ENCODE data around the gene FKBP8. TPM values are rescaled to one million over a fixed set of nuclear protein-coding genes. Genes with fewer than 3 reads are reported as not detected.

Gene FKBP8
- total RNA-seq, 1 donor from 2014 or later, result 142 TPM

GRCh38 chr19:18566953-18567352 is 23.6 kb upstream of the FKBP8 start:
- H3K4me3 ChIP-seq (ENCODE audit: low read depth, low read length), result no peak overlapping the region
- TF ChIP-seq CTCF (IDR thresholded peaks at IDR 0.05; ENCODE audit: insufficient read depth, low read length, severe bottlenecking), result no peak
- H3K27me3 ChIP-seq (ENCODE audit: control insufficient read depth, insufficient read depth, low read length), result no peaks in the 10 kb centered on the region
- FAIRE-seq (no peak), DNase-seq (ENCODE audit: low read depth) (no peak)
- peaks cover 34% of the 10 kb centered on the region for H3K36me3 ChIP-seq (ENCODE audit: control insufficient read depth, insufficient read depth, low read length)

DNA sequence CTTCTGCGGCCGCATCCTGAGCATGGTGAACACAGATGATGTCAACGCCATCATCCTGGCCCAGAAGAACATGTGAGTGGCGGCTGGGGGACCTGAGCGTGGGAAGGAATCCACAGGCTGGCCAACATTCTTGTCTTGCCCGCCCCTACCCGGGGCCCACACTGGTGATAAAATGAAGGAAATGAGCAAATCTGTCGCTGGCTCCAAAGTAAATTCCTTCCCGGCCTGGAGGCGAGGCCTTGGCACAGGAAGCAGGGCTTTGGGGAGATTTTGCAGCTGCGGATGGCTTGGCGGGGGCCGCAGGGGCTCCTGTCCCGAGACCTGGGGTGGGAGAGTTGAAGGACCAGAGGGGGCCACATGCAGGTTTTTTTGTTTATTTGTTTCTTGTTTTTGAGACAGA is 18.7 kb upstream of the FKBP8 start:
- DNase-seq (ENCODE audit: low read depth) (no peak), FAIRE-seq (no peak)
- Histone ChIP-seq H3K36me3 (ENCODE audit: control insufficient read depth, insufficient read depth, low read length) (peaks cover 26% of the 10 kb centered on the region), H3K27me3 (ENCODE audit: control insufficient read depth, insufficient read depth, low read length) (no peaks in the 10 kb centered on the region), H3K4me3 (ENCODE audit: low read depth, low read length) (no peak overlapping the region)
- no peak for TF ChIP-seq CTCF (IDR thresholded peaks at IDR 0.05; ENCODE audit: insufficient read depth, low read length, severe bottlenecking)

DNA sequence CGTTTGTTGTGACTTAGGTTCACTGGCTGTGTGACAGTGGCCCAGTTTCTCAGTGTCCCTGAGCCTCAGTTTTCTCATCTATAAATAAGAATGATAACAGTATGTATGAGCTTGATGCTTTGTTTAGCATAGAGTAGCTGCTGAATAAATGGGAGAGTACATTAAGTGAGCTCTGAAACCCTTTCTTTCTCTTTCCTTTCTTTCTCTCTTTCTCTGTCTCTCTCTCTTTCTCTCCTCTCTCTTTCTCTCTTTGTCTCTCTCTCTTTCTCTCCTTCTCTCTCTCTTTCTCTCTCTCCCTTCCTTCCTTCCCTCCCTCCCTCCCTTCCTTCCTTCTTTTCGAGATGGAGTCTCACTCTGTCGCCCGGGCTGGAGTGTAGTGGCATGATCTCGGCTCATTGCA is 16.3 kb upstream of the FKBP8 start:
- no peak for TF ChIP-seq CTCF (IDR thresholded peaks at IDR 0.05; ENCODE audit: insufficient read depth, low read length, severe bottlenecking)
- Histone ChIP-seq H3K36me3 (ENCODE audit: control insufficient read depth, insufficient read depth, low read length) (peaks cover 13% of the 10 kb centered on the region), H3K27me3 (ENCODE audit: control insufficient read depth, insufficient read depth, low read length) (no peaks in the 10 kb centered on the region), H3K4me3 (ENCODE audit: low read depth, low read length) (no peak overlapping the region)
- no peak for FAIRE-seq
- DNase-seq (ENCODE audit: low read depth), result no peak

DNA sequence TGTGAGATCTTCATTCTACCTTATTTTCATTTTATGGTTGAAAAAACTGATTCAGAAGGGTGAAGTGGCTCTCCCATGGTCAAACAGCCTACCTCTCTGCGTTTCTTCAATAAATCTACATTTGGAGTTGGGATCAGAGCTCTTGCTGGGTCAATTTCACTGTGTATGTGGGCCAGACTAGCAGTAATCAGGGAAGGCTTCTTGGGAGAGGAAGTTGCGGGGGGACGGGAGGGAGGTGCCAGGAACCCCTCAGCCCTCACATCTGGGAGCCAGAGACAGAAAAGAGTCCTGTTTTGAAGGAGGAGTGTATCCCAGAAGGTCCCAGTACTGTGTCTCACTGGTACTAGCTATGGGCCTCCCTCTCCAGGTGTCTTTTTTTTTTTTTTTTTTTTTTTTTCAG is 15.2 kb upstream of the FKBP8 start:
- no peak for DNase-seq (ENCODE audit: low read depth)
- TF ChIP-seq CTCF (IDR thresholded peaks at IDR 0.05; ENCODE audit: insufficient read depth, low read length, severe bottlenecking), result no peak
- Histone ChIP-seq H3K4me3 (ENCODE audit: low read depth, low read length) (peak overlapping the region; percentile 97), H3K36me3 (ENCODE audit: control insufficient read depth, insufficient read depth, low read length) (peaks cover 10% of the 10 kb centered on the region), H3K27me3 (ENCODE audit: control insufficient read depth, insufficient read depth, low read length) (no peaks in the 10 kb centered on the region)
- FAIRE-seq, result no peak

DNA sequence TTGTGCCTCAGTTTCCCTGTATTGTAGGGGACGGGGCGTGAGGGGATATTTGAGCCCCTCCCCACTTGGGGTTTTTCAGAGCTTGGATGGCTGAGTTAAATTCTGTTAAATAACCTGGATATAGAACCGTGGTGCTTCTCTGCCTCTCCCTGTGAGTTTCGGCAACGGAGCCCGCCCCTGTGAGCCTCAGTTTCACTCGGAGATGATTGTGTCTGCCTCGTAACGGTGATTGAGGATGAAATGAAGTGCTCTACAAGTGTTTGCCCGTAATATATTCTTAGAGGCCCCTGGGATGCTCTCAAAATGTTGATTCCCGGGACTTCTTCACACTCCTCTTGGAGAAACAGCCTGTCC is 14.8 kb upstream of the FKBP8 start:
- no peak for DNase-seq (ENCODE audit: low read depth)
- H3K36me3 ChIP-seq (ENCODE audit: control insufficient read depth, insufficient read depth, low read length), result peaks cover 9% of the 10 kb centered on the region
- TF ChIP-seq CTCF (IDR thresholded peaks at IDR 0.05; ENCODE audit: insufficient read depth, low read length, severe bottlenecking), result no peak
- no peaks in the 10 kb centered on the region for H3K27me3 ChIP-seq (ENCODE audit: control insufficient read depth, insufficient read depth, low read length)
- H3K4me3 ChIP-seq (ENCODE audit: low read depth, low read length), result peak overlapping the region; percentile 97
- FAIRE-seq, result no peak

- peak; percentile 97 for DNase-seq (ENCODE audit: low read depth)
- FAIRE-seq, result no peak
- Histone ChIP-seq H3K27me3 (ENCODE audit: control insufficient read depth, insufficient read depth, low read length) (no peaks in the 10 kb centered on the region), H3K36me3 (ENCODE audit: control insufficient read depth, insufficient read depth, low read length) (peaks cover 5% of the 10 kb centered on the region), H3K4me3 (ENCODE audit: low read depth, low read length) (peak within 1 kb of the TSS; percentile 97)
- TF ChIP-seq CTCF (IDR thresholded peaks at IDR 0.05; ENCODE audit: insufficient read depth, low read length, severe bottlenecking), result no peak
Observed at GRCh38 chr19:18557411-18558201, 14.2 kb upstream of the FKBP8 start, which contains the start of gene KXD1. Gene KXD1, plus strand, starts transcription at chr19:18557870. Its CDS starts 4,187 bp downstream, at chr19:18562057.

Measured in bronchial epithelial cell (primary cell).